ENCODE data around the gene C1QL4.

The C1QL4 gene

GRCh38 chr12:49364989-49365388, 28.0 kb upstream of the C1QL4 start:
- H3K4me3 ChIP-seq (ENCODE audit: low read depth, low read length), result no peak overlapping the region
- no peak overlapping the region for H3K27ac ChIP-seq
- H3K36me3 ChIP-seq, result no peaks in the 10 kb centered on the region
- TF ChIP-seq, protein P1, sequence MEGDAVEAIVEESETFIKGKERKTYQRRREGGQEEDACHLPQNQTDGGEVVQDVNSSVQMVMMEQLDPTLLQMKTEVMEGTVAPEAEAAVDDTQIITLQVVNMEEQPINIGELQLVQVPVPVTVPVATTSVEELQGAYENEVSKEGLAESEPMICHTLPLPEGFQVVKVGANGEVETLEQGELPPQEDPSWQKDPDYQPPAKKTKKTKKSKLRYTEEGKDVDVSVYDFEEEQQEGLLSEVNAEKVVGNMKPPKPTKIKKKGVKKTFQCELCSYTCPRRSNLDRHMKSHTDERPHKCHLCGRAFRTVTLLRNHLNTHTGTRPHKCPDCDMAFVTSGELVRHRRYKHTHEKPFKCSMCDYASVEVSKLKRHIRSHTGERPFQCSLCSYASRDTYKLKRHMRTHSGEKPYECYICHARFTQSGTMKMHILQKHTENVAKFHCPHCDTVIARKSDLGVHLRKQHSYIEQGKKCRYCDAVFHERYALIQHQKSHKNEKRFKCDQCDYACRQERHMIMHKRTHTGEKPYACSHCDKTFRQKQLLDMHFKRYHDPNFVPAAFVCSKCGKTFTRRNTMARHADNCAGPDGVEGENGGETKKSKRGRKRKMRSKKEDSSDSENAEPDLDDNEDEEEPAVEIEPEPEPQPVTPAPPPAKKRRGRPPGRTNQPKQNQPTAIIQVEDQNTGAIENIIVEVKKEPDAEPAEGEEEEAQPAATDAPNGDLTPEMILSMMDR (IDR thresholded peaks at IDR 0.05; ENCODE audit: low read depth, low read length), result no peak
- no peak for DNase-seq
- no peaks in the 10 kb centered on the region for H3K9me3 ChIP-seq (ENCODE audit: severe bottlenecking)
- no peaks in the 10 kb centered on the region for H3K27me3 ChIP-seq (ENCODE audit: insufficient read depth, low read depth, severe bottlenecking)

GRCh38 chr12:49362077-49362476, 25.1 kb upstream of the C1QL4 start:
- H3K9me3 ChIP-seq (ENCODE audit: severe bottlenecking), result no peaks in the 10 kb centered on the region
- DNase-seq, result no peak
- H3K36me3 ChIP-seq, result no peaks in the 10 kb centered on the region
- no peak overlapping the region for H3K27ac ChIP-seq
- H3K27me3 ChIP-seq (ENCODE audit: insufficient read depth, low read depth, severe bottlenecking), result no peaks in the 10 kb centered on the region
- TF ChIP-seq, protein P1 (IDR thresholded peaks at IDR 0.05; ENCODE audit: low read depth, low read length), result no peak
- no peak overlapping the region for H3K4me3 ChIP-seq (ENCODE audit: low read depth, low read length)

DNA sequence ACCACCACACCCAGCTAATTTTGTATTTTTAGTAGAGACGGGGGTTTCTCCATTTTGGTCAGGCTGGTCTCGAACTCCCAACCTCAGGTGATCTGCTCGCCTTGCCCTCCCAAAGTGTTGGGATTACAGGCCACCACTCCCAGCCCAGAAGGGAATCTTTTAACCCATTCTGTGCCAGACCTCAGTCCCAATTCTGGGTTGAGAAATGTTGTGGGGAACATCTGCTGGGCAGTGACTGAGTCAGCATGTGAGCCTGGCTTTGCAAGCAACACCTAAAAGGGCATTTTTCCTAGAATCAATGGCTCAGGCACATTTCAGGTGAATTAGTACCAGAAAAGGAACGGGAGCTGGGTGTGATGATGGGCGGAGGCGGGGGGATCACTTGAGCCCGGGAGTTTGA, 22.7 kb upstream of the C1QL4 start:
- no peak for DNase-seq
- H3K27ac ChIP-seq, result no peak overlapping the region
- no peaks in the 10 kb centered on the region for H3K27me3 ChIP-seq (ENCODE audit: insufficient read depth, low read depth, severe bottlenecking)
- H3K9me3 ChIP-seq (ENCODE audit: severe bottlenecking), result no peaks in the 10 kb centered on the region
- TF ChIP-seq, protein P1 (IDR thresholded peaks at IDR 0.05; ENCODE audit: low read depth, low read length), result no peak
- no peak overlapping the region for H3K4me3 ChIP-seq (ENCODE audit: low read depth, low read length)
- no peaks in the 10 kb centered on the region for H3K36me3 ChIP-seq

- Histone ChIP-seq H3K27me3 (ENCODE audit: insufficient read depth, low read depth, severe bottlenecking) (no peaks in the 10 kb centered on the region), H3K27ac (no peak overlapping the region)
- peak; percentile 60 for DNase-seq
Observed at GRCh38 chr12:49358483-49359141, 21.6 kb upstream of the C1QL4 start.

DNA sequence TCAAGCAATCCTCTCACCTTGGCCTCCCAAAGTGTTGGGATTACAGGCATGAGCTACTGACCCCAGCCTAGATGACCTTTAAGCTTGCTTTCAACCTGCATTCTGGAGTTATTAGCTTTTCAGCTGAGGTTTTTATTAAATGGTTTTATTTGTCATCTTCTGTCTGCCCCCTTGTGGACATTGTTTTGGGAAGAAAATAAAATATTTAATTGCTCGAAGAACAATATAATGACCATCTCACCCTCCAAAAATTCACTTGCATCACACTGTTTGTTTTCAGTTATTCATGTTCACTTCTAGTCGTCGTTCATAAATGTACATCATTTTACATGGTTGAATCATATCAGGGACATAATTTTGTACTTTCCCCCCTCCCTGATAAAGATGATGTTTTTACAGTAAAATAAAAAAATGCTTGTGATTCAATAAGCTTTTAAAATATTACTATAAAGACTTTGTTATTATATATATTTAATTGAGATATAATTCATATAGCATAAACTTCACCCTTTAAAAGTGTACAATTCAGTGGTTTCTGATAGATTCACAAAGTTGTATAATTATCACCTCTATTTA, 20.2 kb upstream of the C1QL4 start:
- TF ChIP-seq, protein P1 (IDR thresholded peaks at IDR 0.05; ENCODE audit: low read depth, low read length), result 0 out of 2 replicates have a peak, but pooled peaks have one; percentile 5
- Histone ChIP-seq H3K27ac (no peak overlapping the region), H3K4me3 (ENCODE audit: low read depth, low read length) (no peak overlapping the region), H3K9me3 (ENCODE audit: severe bottlenecking) (no peaks in the 10 kb centered on the region), H3K27me3 (ENCODE audit: insufficient read depth, low read depth, severe bottlenecking) (no peaks in the 10 kb centered on the region), H3K36me3 (no peaks in the 10 kb centered on the region)
- DNase-seq, result no peak

More at GRCh38 chr12:49358483-49359141, 21.6 kb upstream of the C1QL4 start:
- TF ChIP-seq, protein P1 (IDR thresholded peaks at IDR 0.05; ENCODE audit: low read depth, low read length), result peak; percentile 81
- Histone ChIP-seq H3K9me3 (ENCODE audit: severe bottlenecking) (no peaks in the 10 kb centered on the region), H3K36me3 (no peaks in the 10 kb centered on the region), H3K4me3 (ENCODE audit: low read depth, low read length) (no peak overlapping the region)

Measured in WERI-Rb-1 (cell line).